Uterine smooth muscle cell (primary cell): ENCODE results near the gene USP17L13. TPM values are rescaled to one million over a fixed set of nuclear protein-coding genes. Genes with fewer than 3 reads are reported as not detected.

Experiments
- total RNA-seq: library from RNA; depleted of rRNA; stranded (reverse); fragments of >200 nt; gene quantifications from 2 replicates; pipeline ENCODE4 v1.2.3, GENCODE V29; 2014

Gene USP17L13, protein sequence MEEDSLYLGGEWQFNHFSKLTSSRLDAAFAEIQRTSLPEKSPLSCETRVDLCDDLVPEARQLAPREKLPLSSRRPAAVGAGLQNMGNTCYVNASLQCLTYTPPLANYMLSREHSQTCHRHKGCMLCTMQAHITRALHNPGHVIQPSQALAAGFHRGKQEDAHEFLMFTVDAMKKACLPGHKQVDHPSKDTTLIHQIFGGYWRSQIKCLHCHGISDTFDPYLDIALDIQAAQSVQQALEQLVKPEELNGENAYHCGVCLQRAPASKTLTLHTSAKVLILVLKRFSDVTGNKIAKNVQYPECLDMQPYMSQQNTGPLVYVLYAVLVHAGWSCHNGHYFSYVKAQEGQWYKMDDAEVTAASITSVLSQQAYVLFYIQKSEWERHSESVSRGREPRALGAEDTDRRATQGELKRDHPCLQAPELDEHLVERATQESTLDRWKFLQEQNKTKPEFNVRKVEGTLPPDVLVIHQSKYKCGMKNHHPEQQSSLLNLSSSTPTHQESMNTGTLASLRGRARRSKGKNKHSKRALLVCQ
- not detected in 2 replicates for total RNA-seq

GRCh38 chr4:9224596-9224995 lies at the start of gene USP17L13:
USP17L13 (plus strand) TSS chr4:9224896; CDS start chr4:9224896, 0 bp downstream.

DNA sequence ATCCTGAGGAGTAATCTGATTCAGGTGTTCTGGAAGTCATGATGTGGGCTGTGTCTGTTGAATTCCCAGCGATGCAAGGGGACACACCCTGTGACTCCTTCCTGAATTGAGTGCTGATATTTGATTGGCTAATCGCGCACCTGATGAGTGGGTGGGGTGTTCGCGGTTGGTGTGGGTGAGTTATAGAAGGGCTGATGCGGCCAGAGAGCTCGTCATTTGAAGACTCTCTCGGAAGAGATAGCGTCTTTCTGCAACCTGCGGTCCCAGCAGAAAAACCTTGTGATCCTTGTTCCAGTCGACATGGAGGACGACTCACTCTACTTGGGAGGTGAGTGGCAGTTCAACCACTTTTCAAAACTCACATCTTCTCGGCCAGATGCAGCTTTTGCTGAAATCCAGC lies 14.3 kb upstream of the USP17L13 start, which contains the start of gene USP17L10:
Gene USP17L10, plus strand, starts transcription at position 301 of the 400 bp plus-strand sequence. Its CDS starts 0 bp downstream, at position 301.

DNA sequence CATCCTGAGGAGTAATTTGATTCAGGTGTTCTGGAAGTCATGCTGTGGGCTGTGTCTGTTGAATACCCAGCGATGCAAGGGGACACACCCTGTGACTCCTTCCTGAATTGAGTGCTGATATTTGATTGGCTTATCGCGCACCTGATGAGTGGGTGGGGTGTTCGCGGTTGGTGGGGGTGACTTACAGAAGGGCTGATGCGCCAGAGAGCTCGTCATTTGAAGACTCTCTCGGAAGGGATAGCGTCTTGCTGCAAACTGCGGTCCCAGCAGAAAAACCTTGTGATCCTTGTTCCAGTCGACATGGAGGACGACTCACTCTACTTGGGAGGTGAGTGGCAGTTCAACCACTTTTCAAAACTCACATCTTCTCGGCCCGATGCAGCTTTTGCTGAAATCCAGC lies 9.6 kb upstream of the USP17L13 start, which contains the start of gene USP17L11:
Gene USP17L11, plus strand, starts transcription at position 301 of the 400 bp plus-strand sequence. Its CDS starts 0 bp downstream, at position 301.

GRCh38 chr4:9219852-9220251 lies 4.8 kb upstream of the USP17L13 start, which contains the start of gene USP17L12:
USP17L12 (plus strand) TSS chr4:9220152; CDS start chr4:9220152, 0 bp downstream.

GRCh38 chr4:9234085-9234484 lies 9.4 kb downstream of the USP17L13 start, which contains the start of gene USP17L15:
USP17L15 (plus strand) TSS chr4:9234385; CDS start chr4:9234385, 0 bp downstream.

GRCh38 chr4:9243579-9243978 lies 18.9 kb downstream of the USP17L13 start, which contains the start of gene USP17L17:
USP17L17 (plus strand) TSS chr4:9243879; CDS start chr4:9243879, 0 bp downstream.

GRCh38 chr4:9247953-9248680 lies 23.4 kb downstream of the USP17L13 start, which contains the start of gene USP17L18:
USP17L18 (plus strand) TSS chr4:9248630; CDS start chr4:9248630, 0 bp downstream.

DNA sequence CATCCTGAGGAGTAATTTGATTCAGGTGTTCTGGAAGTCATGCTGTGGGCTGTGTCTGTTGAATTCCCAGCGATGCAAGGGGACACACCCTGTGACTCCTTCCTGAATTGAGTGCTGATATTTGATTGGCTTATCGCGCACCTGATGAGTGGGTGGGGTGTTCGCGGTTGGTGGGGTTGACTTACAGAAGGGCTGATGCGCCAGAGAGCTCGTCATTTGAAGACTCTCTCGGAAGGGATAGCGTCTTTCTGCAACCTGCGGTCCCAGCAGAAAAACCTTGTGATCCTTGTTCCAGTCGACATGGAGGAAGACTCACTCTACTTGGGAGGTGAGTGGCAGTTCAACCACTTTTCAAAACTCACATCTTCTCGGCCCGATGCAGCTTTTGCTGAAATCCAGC lies 28.4 kb downstream of the USP17L13 start, which contains the start of gene USP17L19:
Gene USP17L19, plus strand, starts transcription at position 301 of the 400 bp plus-strand sequence. Its CDS starts 0 bp downstream, at position 301.

GRCh38 chr4:9257824-9258223 lies 33.1 kb downstream of the USP17L13 start, which contains the start of gene USP17L20:
USP17L20 (plus strand) TSS chr4:9258124; CDS start chr4:9258124, 0 bp downstream.

GRCh38 chr4:9262572-9262971 lies 37.9 kb downstream of the USP17L13 start, which contains the start of gene USP17L21:
USP17L21 (plus strand) TSS chr4:9262872; CDS start chr4:9262872, 0 bp downstream.

DNA sequence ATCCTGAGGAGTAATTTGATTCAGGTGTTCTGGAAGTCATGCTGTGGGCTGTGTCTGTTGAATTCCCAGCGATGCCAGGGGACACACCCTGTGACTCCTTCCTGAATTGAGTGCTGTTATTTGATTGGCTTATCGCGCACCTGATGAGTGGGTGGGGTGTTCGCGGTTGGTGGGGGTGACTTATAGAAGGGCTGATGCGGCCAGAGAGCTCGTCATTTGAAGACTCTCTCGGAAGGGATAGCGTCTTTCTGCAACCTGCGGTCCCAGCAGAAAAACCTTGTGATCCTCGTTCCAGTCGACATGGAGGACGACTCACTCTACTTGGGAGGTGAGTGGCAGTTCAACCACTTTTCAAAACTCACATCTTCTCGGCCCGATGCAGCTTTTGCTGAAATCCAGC lies 42.6 kb downstream of the USP17L13 start, which contains the start of gene USP17L22:
Gene USP17L22, plus strand, starts transcription at position 301 of the 400 bp plus-strand sequence. Its CDS starts 0 bp downstream, at position 301.

Other genes starting within 250 kb of the USP17L13 start
- gene FAM90A26, start 54.5 kb upstream of the USP17L13 start, total RNA-seq, result not detected in 2 replicates
- gene USP17L10, start 14.2 kb upstream of the USP17L13 start, total RNA-seq, result not detected in 2 replicates
- gene USP17L11, start 9.5 kb upstream of the USP17L13 start, total RNA-seq, result not detected in 2 replicates
- not detected in 2 replicates for gene USP17L12, start 4.7 kb upstream of the USP17L13 start, total RNA-seq
- gene USP17L15, start 9.5 kb downstream of the USP17L13 start, total RNA-seq, result 0.11 TPM in 1 of 2 replicates, not detected in the other
- not detected in 2 replicates for gene USP17L17, start 19.0 kb downstream of the USP17L13 start, total RNA-seq
- gene USP17L18, start 23.7 kb downstream of the USP17L13 start, total RNA-seq, result not detected in 2 replicates
- not detected in 2 replicates for gene USP17L19, start 28.5 kb downstream of the USP17L13 start, total RNA-seq
- gene USP17L20, start 33.2 kb downstream of the USP17L13 start, total RNA-seq, result not detected in 2 replicates
- gene USP17L21, start 38.0 kb downstream of the USP17L13 start, total RNA-seq, result not detected in 2 replicates
- not detected in 2 replicates for gene USP17L22, start 42.7 kb downstream of the USP17L13 start, total RNA-seq
- gene USP17L24, start 100.3 kb downstream of the USP17L13 start, total RNA-seq, result not detected in 2 replicates
- gene USP17L25, start 105.0 kb downstream of the USP17L13 start, total RNA-seq, result not detected in 2 replicates
- gene USP17L26, start 109.8 kb downstream of the USP17L13 start, total RNA-seq, result not detected in 2 replicates
- not detected in 2 replicates for gene USP17L5, start 114.5 kb downstream of the USP17L13 start, total RNA-seq
- not detected in 2 replicates for gene USP17L27, start 119.3 kb downstream of the USP17L13 start, total RNA-seq
- not detected in 2 replicates for gene USP17L28, start 124.0 kb downstream of the USP17L13 start, total RNA-seq
- not detected in 2 replicates for gene USP17L29, start 128.7 kb downstream of the USP17L13 start, total RNA-seq
- not detected in 2 replicates for gene USP17L30, start 138.2 kb downstream of the USP17L13 start, total RNA-seq
- gene DEFB131A, start 219.5 kb downstream of the USP17L13 start, total RNA-seq, result not detected in 2 replicates